GM12878 (cell line): ENCODE results near the gene KRTAP4-6. TPM values are rescaled to one million over a fixed set of nuclear protein-coding genes. Genes with fewer than 3 reads are reported as not detected.
"Not testable (repeated sequence)": the region's sequence is repeated elsewhere in the genome, so short reads cannot be mapped to it uniquely, and the experiment has no call there.

Experiments used
- ATAC-seq: fragments of 200-7000 bp; cut with Tn5 transposase; 3 replicates; pipeline ENCODE4 v1.9.1; 2020; ENCODE audit warnings: mild to moderate bottlenecking, moderate library complexity
- BruUV-seq: library from RNA; stranded (reverse); fragments of 400-500 nt; replicated peaks from 2 replicates; lab custom pipeline; 2021; lab: Mats Ljungman, UMichigan
- CTCF ChIA-PET: fragments of 300-600 bp; sonication (Branson Sonifier 250); formaldehyde crosslinking; extraction: SDS; loops from one replicate; lab custom pipeline; 2021; ENCODE audit warnings: inconsistent platforms; lab: Yijun Ruan, JAX
- POLR2A ChIA-PET: fragments of 350-600 bp; formaldehyde crosslinking; extraction: SDS; loops from one replicate; lab custom pipeline; 2021; ENCODE audit warnings: inconsistent platforms; lab: Charles Lee
- RAD21 ChIA-PET: fragments of 300-600 bp; sonication (Branson Sonifier 250); formaldehyde crosslinking; loops from one replicate; lab custom pipeline; 2023; ENCODE audit warnings: antibody characterized with exemption; ENCODE audit not compliant: unreplicated experiment; lab: Charles Lee
- SMC1A ChIA-PET: fragments of 300-600 bp; sonication (Branson Sonifier 250); formaldehyde crosslinking; loops from one replicate; lab custom pipeline; 2023; ENCODE audit not compliant: unreplicated experiment, uncharacterized antibody; lab: Charles Lee
- DNase-seq: peaks from one replicate; pipeline ENCODE4 v3.0.0-alpha.2; 2011; ENCODE audit warnings: low read depth, low spot score
- FAIRE-seq: peaks from 3 replicates; lab custom pipeline; 2011; peaks lifted over from hg19 to GRCh38; lab: Jason Lieb, UNC
- H2AFZ ChIP-seq: 2 replicates; pipeline ENCODE4 v1.6.0; 2011; ENCODE audit warnings: low read depth, low read length, control low read depth; ENCODE audit not compliant: control insufficient read depth
- H3K27ac ChIP-seq: 2 replicates; pipeline ENCODE4 v1.5.1; 2011; ENCODE audit warnings: control low read depth; ENCODE audit not compliant: control insufficient read depth, insufficient read depth
- H3K27me3 ChIP-seq, 2 experiments: replicated peaks in 1 of 2; 2 replicates each; pipeline versions ENCODE4 v1.6.0 to v1.6.1; 2011; ENCODE audit warnings: low read length in 1 of 2; ENCODE audit not compliant: control insufficient read depth in 2 of 2, insufficient read depth in 2 of 2
- H3K36me3 ChIP-seq, 2 experiments: 2 replicates each; pipeline ENCODE4 v1.5.1; 2011; ENCODE audit warnings: low read length in 1 of 2; ENCODE audit not compliant: control insufficient read depth in 2 of 2, insufficient read depth in 2 of 2
- H3K4me1 ChIP-seq: 2 replicates; pipeline ENCODE4 v1.6.1; 2011; ENCODE audit warnings: mild to moderate bottlenecking, low read length, moderate library complexity, mixed read lengths; ENCODE audit not compliant: control insufficient read depth, insufficient read depth
- H3K4me2 ChIP-seq: 2 replicates; pipeline ENCODE4 v1.6.0; 2011; ENCODE audit warnings: control low read depth; ENCODE audit not compliant: control insufficient read depth, insufficient read depth
- H3K4me3 ChIP-seq: fragments of 200-600 bp; sonication (generic); 2 replicates; pipeline ENCODE4 v1.5.1; 2016
- H3K79me2 ChIP-seq: 2 replicates; pipeline ENCODE4 v1.6.0; 2011; ENCODE audit warnings: low read length; ENCODE audit not compliant: control insufficient read depth, insufficient read depth
- H3K9ac ChIP-seq: 2 replicates; pipeline ENCODE4 v1.8.0; 2011; ENCODE audit warnings: low read length, control low read depth, mixed read lengths; ENCODE audit not compliant: control insufficient read depth, insufficient read depth
- H3K9me3 ChIP-seq: replicated peaks from 3 replicates; pipeline ENCODE4 v1.5.1; 2011; ENCODE audit warnings: mild to moderate bottlenecking, low read length; ENCODE audit not compliant: control insufficient read depth, insufficient read depth
- H4K20me1 ChIP-seq: 2 replicates; pipeline ENCODE4 v1.6.0; 2011; ENCODE audit not compliant: control insufficient read depth, insufficient read depth
- ZNF687 ChIP-seq: fragments of 450-650 bp; IDR thresholded peaks from 2 replicates; pipeline ENCODE4 v1.6.1; 2017; ENCODE audit warnings: mild to moderate bottlenecking, moderate library complexity
- WGBS: methylation state at CpG from one replicate; pipeline ENCODE4 v1.1.6; 2016; ENCODE audit warnings: low lambda C conversion rate; ENCODE audit not compliant: insufficient replicate concordance, insufficient coverage; ENCODE audit errors: missing lambda C conversion rate; 5-methylcytosine and 5-hydroxymethylcytosine counted together
- in situ Hi-C: fragments of 300-500 bp; cut with MboI; formaldehyde crosslinking; loops from 9 replicates; pipeline ENCODE4 v1.14.3; 2018; ENCODE audit warnings: mixed read lengths
- intact Hi-C: fragments of 100-400 bp; cut with micrococcal nuclease; formaldehyde crosslinking; loops from one replicate; pipeline ENCODE4 v1.14.2; 2022; ENCODE audit not compliant: unreplicated experiment
- polyA plus RNA-seq, 11 experiments: library from polyadenylated mRNA; depleted of rRNA in 4 of 11; unstranded in 6 of 11; stranded (reverse) in 5 of 11; fragments of >200 nt; fragmentation: Nextera tagmentation in 4 of 11; fragmentation: Illumina TruSeq in 1 of 11; extraction: Ambion mirVana in 4 of 11; extraction: Trizol in 1 of 11; gene quantifications; 1 replicate in 1 of 11; 2 replicates in 10 of 11; pipeline versions ENCODE4 v1.2.1 to v1.2.3, GENCODE V29; 2011 to 2016; ENCODE audit warnings: inconsistent platforms in 2 of 11, missing spikeins in 2 of 11, low read depth in 1 of 11
- total RNA-seq, 4 experiments: library from RNA; depleted of rRNA in 3 of 4; stranded (reverse); fragments of >200 nt in 3 of 4; fragmentation: Illumina TruSeq in 1 of 4; extraction: Trizol in 1 of 4; gene quantifications; 2 replicates each; pipeline versions ENCODE4 v1.2.1 to v1.2.3, GENCODE V29; 2013 to 2021

Gene KRTAP4-6
- total and polyA plus RNA-seq, 10 of the 15 experiments (the other 5 are each of a cell fraction or from before 2014, with no cell fraction given), result not detected

DNA sequence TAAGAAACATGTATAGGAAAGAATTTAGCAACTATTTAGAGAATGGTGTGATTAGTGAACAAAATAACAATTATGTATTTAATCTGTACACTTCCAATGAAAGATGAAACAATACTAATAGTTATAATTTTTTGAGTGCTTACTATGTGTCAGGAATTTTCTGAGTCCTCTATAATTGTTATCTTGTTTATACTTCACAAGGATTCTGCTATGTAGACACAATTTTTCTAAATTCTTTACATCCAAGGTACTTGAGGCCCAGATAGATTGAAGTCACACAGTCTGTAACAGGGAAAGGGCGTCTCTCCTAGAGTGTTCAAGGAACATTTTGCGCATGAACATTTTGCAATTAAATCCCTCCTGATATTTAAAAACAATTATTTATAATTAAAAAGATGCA is 15.3 kb downstream of the KRTAP4-6 start (continued):
- TF ChIP-seq ZNF687, result no peak
- TF ChIP-seq, all 136 proteins: peak for 0

- FAIRE-seq, SMC1A ChIA-PET, intact Hi-C loops, H3K27me3 ChIP-seq, RAD21 ChIA-PET, H3K79me2 ChIP-seq, H3K36me3 ChIP-seq, H3K27ac ChIP-seq, H2AFZ ChIP-seq, ATAC-seq, H3K4me1 ChIP-seq, H3K9me3 ChIP-seq, H4K20me1 ChIP-seq, H3K4me3 ChIP-seq, H3K9ac ChIP-seq, H3K4me2 ChIP-seq, POLR2A ChIA-PET, in situ Hi-C loops, BruUV-seq, DNase-seq: not testable (repeated sequence)
- CTCF ChIA-PET, result interaction anchor here (0.5 kb wide), 1 partner anchor 431 kb away, joined by 3 read pairs; no protein-coding TSS in a partner anchor
- 18% methylated on average over 3 of the region's 3 CpGs for WGBS
Measured at GRCh38 chr17:41123991-41124371, 16.4 kb downstream of the KRTAP4-6 start, which contains the start of gene KRTAP4-12. Gene KRTAP4-12 (minus strand): TSS chr17:41124182. CDS start chr17:41124122, 60 bp downstream.

- POLR2A ChIA-PET, SMC1A ChIA-PET, H3K9me3 ChIP-seq, H3K4me1 ChIP-seq, in situ Hi-C loops, DNase-seq, H3K36me3 ChIP-seq, FAIRE-seq, H4K20me1 ChIP-seq, H3K27me3 ChIP-seq, H3K9ac ChIP-seq, H3K79me2 ChIP-seq, H2AFZ ChIP-seq, H3K27ac ChIP-seq, BruUV-seq, H3K4me3 ChIP-seq, H3K4me2 ChIP-seq, RAD21 ChIA-PET, ATAC-seq, intact Hi-C loops: not testable (repeated sequence)
- CTCF ChIA-PET, result interaction anchor here (0.5 kb wide), 1 partner anchor 432 kb away, joined by 3 read pairs; no protein-coding TSS in a partner anchor
- 25% methylated on average over 12 of the region's 12 CpGs for WGBS
Measured at GRCh38 chr17:41123292-41123990, 16.9 kb downstream of the KRTAP4-6 start.
